Gastrocnemius medialis (tissue), 4 donors: ENCODE data around the gene DZIP3.

ENCODE experiments used
- CTCF ChIP-seq, 5 experiments: fragments of 450-650 bp in 3 of 5; fragments of 200-600 bp in 2 of 5; sonication (generic) in 2 of 5; IDR thresholded peaks in 4 of 5; conservative IDR thresholded peaks in 1 of 5; 1 replicate in 4 of 5; 2 replicates in 1 of 5; pipeline ENCODE4 v1.5.1; 2016 to 2019; ENCODE audit warnings: antibody characterized with exemption in 5 of 5, mild to moderate bottlenecking in 3 of 5, moderate library complexity in 3 of 5
- POLR2A ChIP-seq, 2 donors: fragments of 450-650 bp; IDR thresholded peaks; one replicate each; pipeline ENCODE4 v1.6.1; 2017; ENCODE audit warnings: antibody characterized with exemption in 2 of 2, mild to moderate bottlenecking in 2 of 2, moderate library complexity in 2 of 2

GRCh38 chr3:108605028-108605427, 15.5 kb downstream of the DZIP3 start:
- no peak for TF ChIP-seq POLR2A (IDR thresholded peaks at IDR 0.05)
- TF ChIP-seq CTCF (IDR thresholded peaks at IDR 0.05 in 4 of 5, conservative IDR thresholded peaks at IDR 0.05 in 1 of 5) = no peak
